D721Med (cell line): Measurements from ENCODE around the gene ADAMTS12.

Experiments
- DNase-seq: peaks from one replicate; pipeline ENCODE4 v3.0.0; 2011; ENCODE audit warnings: low spot score; ENCODE audit not compliant: insufficient read length
- FAIRE-seq: peaks from 2 replicates; lab custom pipeline; 2011; peaks lifted over from hg19 to GRCh38; lab: Jason Lieb, UNC
- TF ChIP-seq, protein P1 (sequence below): IDR thresholded peaks from 2 replicates; pipeline ENCODE4 v1.5.1; 2012; ENCODE audit warnings: mild to moderate bottlenecking, control low read depth; ENCODE audit not compliant: insufficient read depth; ENCODE audit errors: missing control alignments

Gene ADAMTS12

DNA sequence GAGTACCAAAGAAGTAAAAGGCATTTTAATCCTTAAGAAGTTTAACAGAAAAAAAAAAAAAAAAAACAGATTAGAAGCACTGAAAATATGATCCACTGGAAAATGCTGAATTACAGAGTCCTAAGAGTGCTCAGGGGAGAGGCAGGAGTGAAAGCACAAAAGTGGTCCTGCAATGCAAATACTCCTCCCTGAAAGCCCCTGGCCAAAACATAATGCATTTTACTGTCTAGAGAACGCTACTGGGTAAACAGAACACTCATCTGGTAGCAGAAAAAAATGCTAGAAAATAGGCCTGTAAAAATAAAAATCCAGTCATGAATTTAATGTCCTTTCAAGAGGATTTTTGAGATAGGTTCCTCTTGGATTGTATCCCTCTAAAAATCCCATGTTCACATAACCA, 81.9 kb downstream of the ADAMTS12 start:
- DNase-seq (no peak), FAIRE-seq (no peak)
- TF ChIP-seq, protein P1, sequence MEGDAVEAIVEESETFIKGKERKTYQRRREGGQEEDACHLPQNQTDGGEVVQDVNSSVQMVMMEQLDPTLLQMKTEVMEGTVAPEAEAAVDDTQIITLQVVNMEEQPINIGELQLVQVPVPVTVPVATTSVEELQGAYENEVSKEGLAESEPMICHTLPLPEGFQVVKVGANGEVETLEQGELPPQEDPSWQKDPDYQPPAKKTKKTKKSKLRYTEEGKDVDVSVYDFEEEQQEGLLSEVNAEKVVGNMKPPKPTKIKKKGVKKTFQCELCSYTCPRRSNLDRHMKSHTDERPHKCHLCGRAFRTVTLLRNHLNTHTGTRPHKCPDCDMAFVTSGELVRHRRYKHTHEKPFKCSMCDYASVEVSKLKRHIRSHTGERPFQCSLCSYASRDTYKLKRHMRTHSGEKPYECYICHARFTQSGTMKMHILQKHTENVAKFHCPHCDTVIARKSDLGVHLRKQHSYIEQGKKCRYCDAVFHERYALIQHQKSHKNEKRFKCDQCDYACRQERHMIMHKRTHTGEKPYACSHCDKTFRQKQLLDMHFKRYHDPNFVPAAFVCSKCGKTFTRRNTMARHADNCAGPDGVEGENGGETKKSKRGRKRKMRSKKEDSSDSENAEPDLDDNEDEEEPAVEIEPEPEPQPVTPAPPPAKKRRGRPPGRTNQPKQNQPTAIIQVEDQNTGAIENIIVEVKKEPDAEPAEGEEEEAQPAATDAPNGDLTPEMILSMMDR = no peak

DNA sequence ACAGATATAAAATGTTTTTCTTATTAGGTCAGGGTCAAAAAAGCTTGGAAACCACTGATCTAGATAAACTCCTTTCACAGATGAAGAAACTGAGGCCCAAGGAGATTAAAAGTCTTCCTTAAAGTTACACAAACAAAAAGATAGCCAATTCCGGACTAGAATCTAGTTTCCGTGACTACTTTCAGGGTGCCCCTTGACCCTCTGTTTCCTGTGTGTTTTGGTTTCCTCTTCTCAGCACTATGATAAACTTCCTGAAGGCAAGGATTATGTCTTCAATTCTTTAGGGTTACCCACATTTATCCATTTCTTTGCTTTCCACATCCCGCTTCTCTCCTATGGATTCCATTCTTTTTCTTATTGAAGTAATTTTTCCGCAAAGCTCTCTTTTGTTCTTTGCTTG, 83.1 kb downstream of the ADAMTS12 start:
- FAIRE-seq (no peak), DNase-seq (no peak)
- TF ChIP-seq, protein P1 = no peak

DNA sequence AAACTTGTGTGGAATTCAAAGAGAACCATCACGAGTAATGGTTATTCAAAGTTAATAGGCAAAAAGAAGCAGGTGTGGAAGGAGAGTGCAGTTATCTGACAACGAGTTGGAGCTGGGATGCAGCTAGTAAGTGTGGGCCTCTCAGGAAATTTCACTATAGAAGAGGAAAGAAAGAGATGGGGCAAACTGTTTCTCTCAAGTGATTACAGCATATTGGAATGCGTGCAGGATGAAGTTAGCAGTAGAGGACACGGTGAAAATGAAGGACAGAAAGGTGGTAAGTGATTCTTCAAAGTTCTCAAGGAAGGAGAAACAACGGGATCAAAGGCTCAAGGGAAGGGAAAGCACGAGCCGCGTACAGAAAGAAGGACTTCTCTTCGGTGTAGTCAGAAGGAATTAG, 84.0 kb downstream of the ADAMTS12 start:
- TF ChIP-seq, protein P1 = no peak
- FAIRE-seq = no peak

DNA sequence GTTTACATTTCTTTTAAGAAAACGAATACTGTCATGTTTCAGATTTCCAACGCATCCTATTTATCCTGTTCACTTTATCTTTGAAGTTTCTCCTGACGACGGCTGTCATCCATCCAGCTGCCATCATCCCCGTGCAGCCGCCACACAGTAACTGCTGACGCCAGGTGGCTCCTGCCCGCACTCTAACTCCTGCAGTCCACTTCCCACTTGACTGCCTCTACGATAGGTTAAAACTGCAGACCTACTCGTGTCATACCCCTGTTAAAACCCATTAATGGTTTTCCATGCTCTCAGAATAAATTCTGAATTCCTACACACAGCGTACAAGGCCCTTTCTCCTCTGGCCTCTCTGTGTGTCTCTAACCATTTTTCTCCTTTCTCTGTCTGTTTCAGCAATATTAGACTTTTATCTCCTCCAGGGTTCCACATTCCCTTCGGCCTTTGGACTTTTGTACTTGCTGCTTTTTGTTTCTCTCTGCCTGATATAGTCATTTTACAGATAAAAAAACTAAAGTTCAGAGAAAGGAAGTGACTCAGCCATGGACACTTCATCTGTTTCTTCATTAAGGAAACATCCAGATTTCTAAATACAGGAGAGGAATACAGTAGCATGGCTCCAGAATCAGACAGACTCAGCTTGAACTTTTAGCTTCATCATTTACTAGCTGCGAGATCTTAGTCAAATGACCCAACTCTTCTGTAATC, 84.9 kb downstream of the ADAMTS12 start:
- no peak for FAIRE-seq
- TF ChIP-seq, protein P1 = no peak
- DNase-seq = no peak

More for the DNA sequence above, 84.0 kb downstream of the ADAMTS12 start:
- DNase-seq = no peak

GRCh38 chr5:33801292-33801691, 90.5 kb downstream of the ADAMTS12 start:
- FAIRE-seq (no peak), DNase-seq (no peak)
- TF ChIP-seq, protein P1 = no peak

DNA sequence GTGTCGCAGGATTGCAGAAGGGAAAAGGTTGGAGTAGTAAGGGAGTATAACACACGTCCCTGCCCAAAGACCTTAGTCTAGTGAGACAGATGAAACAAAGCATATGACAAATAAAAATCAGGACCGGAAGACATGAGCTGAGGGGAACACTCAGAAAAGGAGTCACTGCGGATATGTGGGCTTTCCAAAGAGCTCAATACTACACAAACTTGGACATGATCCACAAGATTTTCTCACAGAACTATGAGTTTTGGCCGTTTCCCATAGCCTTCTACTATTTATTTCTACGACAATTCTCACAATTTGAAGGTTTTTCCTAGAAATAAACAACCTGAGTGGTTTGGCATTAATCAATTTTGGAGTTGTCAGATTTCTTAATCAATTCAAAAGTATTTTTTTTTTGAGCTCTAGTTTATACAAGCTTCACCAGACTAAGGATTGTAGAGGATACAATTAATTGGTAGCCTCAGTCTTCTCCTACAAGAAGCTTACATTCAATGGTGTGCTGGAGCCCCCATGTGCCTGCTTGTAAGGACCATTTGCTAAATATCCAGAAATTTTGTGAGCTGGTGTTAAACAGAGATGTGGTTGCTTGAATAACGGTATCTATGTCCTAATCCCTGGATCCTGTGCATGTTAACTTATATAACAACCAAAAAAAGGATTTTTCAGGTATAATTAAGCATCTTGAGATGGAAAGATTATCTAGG, 91.4 kb downstream of the ADAMTS12 start:
- TF ChIP-seq, protein P1 = no peak
- DNase-seq (no peak), FAIRE-seq (no peak)

GRCh38 chr5:33795496-33795895, 96.3 kb downstream of the ADAMTS12 start:
- TF ChIP-seq, protein P1 = no peak
- FAIRE-seq = no peak

More at GRCh38 chr5:33795496-33795895, 96.3 kb downstream of the ADAMTS12 start:
- DNase-seq = no peak
